GM12878 (cell line): ENCODE data around the gene NFYC. TPM values are rescaled to one million over a fixed set of nuclear protein-coding genes. Genes with fewer than 3 reads are reported as not detected.

Experiments
- ATAC-seq: fragments of 200-7000 bp; cut with Tn5 transposase; 3 replicates; pipeline ENCODE4 v1.9.1; 2020; ENCODE audit warnings: mild to moderate bottlenecking, moderate library complexity
- BruUV-seq: library from RNA; stranded (reverse); fragments of 400-500 nt; replicated peaks from 2 replicates; lab custom pipeline; 2021; lab: Mats Ljungman, UMichigan
- CTCF ChIA-PET: fragments of 300-600 bp; sonication (Branson Sonifier 250); formaldehyde crosslinking; extraction: SDS; loops from one replicate; lab custom pipeline; 2021; ENCODE audit warnings: inconsistent platforms; lab: Yijun Ruan, JAX
- POLR2A ChIA-PET: fragments of 350-600 bp; formaldehyde crosslinking; extraction: SDS; loops from one replicate; lab custom pipeline; 2021; ENCODE audit warnings: inconsistent platforms; lab: Charles Lee
- RAD21 ChIA-PET: fragments of 300-600 bp; sonication (Branson Sonifier 250); formaldehyde crosslinking; loops from one replicate; lab custom pipeline; 2023; ENCODE audit warnings: antibody characterized with exemption; ENCODE audit not compliant: unreplicated experiment; lab: Charles Lee
- SMC1A ChIA-PET: fragments of 300-600 bp; sonication (Branson Sonifier 250); formaldehyde crosslinking; loops from one replicate; lab custom pipeline; 2023; ENCODE audit not compliant: unreplicated experiment, uncharacterized antibody; lab: Charles Lee
- DNase-seq: peaks from one replicate; pipeline ENCODE4 v3.0.0-alpha.2; 2011; ENCODE audit warnings: low read depth, low spot score
- FAIRE-seq: peaks from 3 replicates; lab custom pipeline; 2011; peaks lifted over from hg19 to GRCh38; lab: Jason Lieb, UNC
- H2AFZ ChIP-seq: 2 replicates; pipeline ENCODE4 v1.6.0; 2011; ENCODE audit warnings: low read depth, low read length, control low read depth; ENCODE audit not compliant: control insufficient read depth
- H3K27ac ChIP-seq: 2 replicates; pipeline ENCODE4 v1.5.1; 2011; ENCODE audit warnings: control low read depth; ENCODE audit not compliant: control insufficient read depth, insufficient read depth
- H3K27me3 ChIP-seq, 2 experiments: replicated peaks in 1 of 2; 2 replicates each; pipeline versions ENCODE4 v1.6.0 to v1.6.1; 2011; ENCODE audit warnings: low read length in 1 of 2; ENCODE audit not compliant: control insufficient read depth in 2 of 2, insufficient read depth in 2 of 2
- H3K36me3 ChIP-seq, 2 experiments: 2 replicates each; pipeline ENCODE4 v1.5.1; 2011; ENCODE audit warnings: low read length in 1 of 2; ENCODE audit not compliant: control insufficient read depth in 2 of 2, insufficient read depth in 2 of 2
- H3K4me1 ChIP-seq: 2 replicates; pipeline ENCODE4 v1.6.1; 2011; ENCODE audit warnings: mild to moderate bottlenecking, low read length, moderate library complexity, mixed read lengths; ENCODE audit not compliant: control insufficient read depth, insufficient read depth
- H3K4me2 ChIP-seq: 2 replicates; pipeline ENCODE4 v1.6.0; 2011; ENCODE audit warnings: control low read depth; ENCODE audit not compliant: control insufficient read depth, insufficient read depth
- H3K4me3 ChIP-seq: fragments of 200-600 bp; sonication (generic); 2 replicates; pipeline ENCODE4 v1.5.1; 2016
- H3K79me2 ChIP-seq: 2 replicates; pipeline ENCODE4 v1.6.0; 2011; ENCODE audit warnings: low read length; ENCODE audit not compliant: control insufficient read depth, insufficient read depth
- H3K9ac ChIP-seq: 2 replicates; pipeline ENCODE4 v1.8.0; 2011; ENCODE audit warnings: low read length, control low read depth, mixed read lengths; ENCODE audit not compliant: control insufficient read depth, insufficient read depth
- H3K9me3 ChIP-seq: replicated peaks from 3 replicates; pipeline ENCODE4 v1.5.1; 2011; ENCODE audit warnings: mild to moderate bottlenecking, low read length; ENCODE audit not compliant: control insufficient read depth, insufficient read depth
- H4K20me1 ChIP-seq: 2 replicates; pipeline ENCODE4 v1.6.0; 2011; ENCODE audit not compliant: control insufficient read depth, insufficient read depth
- CHD2 ChIP-seq: IDR thresholded peaks from 2 replicates; pipeline ENCODE4 v1.6.1; 2011; ENCODE audit warnings: low read depth, low read length, improper control_type of control experiment, borderline replicate concordance
- EED ChIP-seq: sonication (generic); IDR thresholded peaks from 2 replicates; pipeline ENCODE4 v1.6.1; 2016; ENCODE audit warnings: antibody characterized with exemption, low read depth
- IRF3 ChIP-seq: fragments of 450-650 bp; IDR thresholded peaks from 2 replicates; pipeline ENCODE4 v1.6.1; 2014; ENCODE audit warnings: mild to moderate bottlenecking
- MAX ChIP-seq: IDR thresholded peaks from 2 replicates; pipeline ENCODE4 v1.6.1; 2012; ENCODE audit warnings: low read depth, low read length, improper control_type of control experiment
- MTA3 ChIP-seq: IDR thresholded peaks from 2 replicates; pipeline ENCODE4 v1.6.1; 2012; ENCODE audit warnings: low read length, inconsistent platforms, borderline replicate concordance
- NFIC ChIP-seq: IDR thresholded peaks from 2 replicates; pipeline ENCODE4 v1.6.1; 2012; ENCODE audit warnings: low read depth, mild to moderate bottlenecking, inconsistent platforms, low read length, moderate library complexity
- NFYB ChIP-seq: IDR thresholded peaks from 2 replicates; pipeline ENCODE4 v1.6.1; 2011; ENCODE audit warnings: low read depth, mild to moderate bottlenecking, low read length, improper control_type of control experiment, moderate library complexity; ENCODE audit not compliant: insufficient read depth
- PBX3 ChIP-seq: IDR thresholded peaks from 2 replicates; pipeline ENCODE4 v1.6.1; 2011; ENCODE audit warnings: mild to moderate bottlenecking, low read depth, low read length, moderate library complexity; ENCODE audit not compliant: insufficient replicate concordance
- POLR2AphosphoS5 ChIP-seq: IDR thresholded peaks from 2 replicates; pipeline ENCODE4 v1.6.1; 2011; ENCODE audit warnings: mild to moderate bottlenecking, low read length, inconsistent platforms
- RCOR1 ChIP-seq: conservative IDR thresholded peaks from 2 replicates; pipeline ENCODE4 v1.6.1; 2012; ENCODE audit warnings: low read depth, low read length, improper control_type of control experiment
- SIX5 ChIP-seq: IDR thresholded peaks from 2 replicates; pipeline ENCODE4 v1.6.1; 2011; ENCODE audit warnings: mild to moderate bottlenecking, low read depth, low read length, moderate library complexity; ENCODE audit not compliant: severe bottlenecking
- SRF ChIP-seq, 2 experiments: IDR thresholded peaks; 2 replicates each; pipeline ENCODE4 v1.6.1; 2011; ENCODE audit warnings: low read depth in 2 of 2, low read length in 2 of 2, mild to moderate bottlenecking in 1 of 2, moderate library complexity in 1 of 2
- STAT1 ChIP-seq: fragments of 450-650 bp; conservative IDR thresholded peaks from 2 replicates; pipeline ENCODE4 v1.6.1; 2014; ENCODE audit warnings: antibody characterized with exemption, mild to moderate bottlenecking
- USF1 ChIP-seq: IDR thresholded peaks from 2 replicates; pipeline ENCODE4 v1.6.1; 2011; ENCODE audit warnings: borderline replicate concordance, low read depth, mild to moderate bottlenecking, moderate library complexity, mixed read lengths, low read length; ENCODE audit not compliant: insufficient read depth; ENCODE audit errors: extremely low read length
- YBX1 ChIP-seq: fragments of 450-650 bp; IDR thresholded peaks from 2 replicates; pipeline ENCODE4 v1.6.1; 2016; ENCODE audit warnings: antibody characterized with exemption
- ZNF622 ChIP-seq: fragments of 450-650 bp; IDR thresholded peaks from 2 replicates; pipeline ENCODE4 v1.6.1; 2017; ENCODE audit warnings: mild to moderate bottlenecking, inconsistent platforms
- ZSCAN29 ChIP-seq: fragments of 450-650 bp; IDR thresholded peaks from 2 replicates; pipeline ENCODE4 v1.6.1; 2017; ENCODE audit warnings: mild to moderate bottlenecking, moderate library complexity
- WGBS: methylation state at CpG from one replicate; pipeline ENCODE4 v1.1.6; 2016; ENCODE audit warnings: low lambda C conversion rate; ENCODE audit not compliant: insufficient replicate concordance, insufficient coverage; ENCODE audit errors: missing lambda C conversion rate; 5-methylcytosine and 5-hydroxymethylcytosine counted together
- in situ Hi-C: fragments of 300-500 bp; cut with MboI; formaldehyde crosslinking; loops from 9 replicates; pipeline ENCODE4 v1.14.3; 2018; ENCODE audit warnings: mixed read lengths
- intact Hi-C: fragments of 100-400 bp; cut with micrococcal nuclease; formaldehyde crosslinking; loops from one replicate; pipeline ENCODE4 v1.14.2; 2022; ENCODE audit not compliant: unreplicated experiment
- polyA plus RNA-seq, 11 experiments: library from polyadenylated mRNA; depleted of rRNA in 4 of 11; unstranded in 6 of 11; stranded (reverse) in 5 of 11; fragments of >200 nt; fragmentation: Nextera tagmentation in 4 of 11; fragmentation: Illumina TruSeq in 1 of 11; extraction: Ambion mirVana in 4 of 11; extraction: Trizol in 1 of 11; gene quantifications; 1 replicate in 1 of 11; 2 replicates in 10 of 11; pipeline versions ENCODE4 v1.2.1 to v1.2.3, GENCODE V29; 2011 to 2016; ENCODE audit warnings: inconsistent platforms in 2 of 11, missing spikeins in 2 of 11, low read depth in 1 of 11
- total RNA-seq, 4 experiments: library from RNA; depleted of rRNA in 3 of 4; stranded (reverse); fragments of >200 nt in 3 of 4; fragmentation: Illumina TruSeq in 1 of 4; extraction: Trizol in 1 of 4; gene quantifications; 2 replicates each; pipeline versions ENCODE4 v1.2.1 to v1.2.3, GENCODE V29; 2013 to 2021

The NFYC gene
- total and polyA plus RNA-seq, 10 of the 15 experiments (the other 5 are each of a cell fraction or from before 2014, with no cell fraction given) = 4.3 to 84.2 (median 58.3) TPM

- H3K4me2 ChIP-seq = no peak overlapping the region
- no peak overlapping the region for H2AFZ ChIP-seq
- H3K4me3 ChIP-seq = no peak overlapping the region
- H3K4me1 ChIP-seq = peaks cover 3% of the 10 kb centered on the region; the same call in 1 of the 2 replicates
- RAD21 ChIA-PET = interaction anchor here (1.7 kb wide), 1 partner anchor 20 kb away, joined by 5 read pairs; no protein-coding TSS in a partner anchor
- no peak for DNase-seq
- no peaks in the 10 kb centered on the region for H4K20me1 ChIP-seq
- in situ Hi-C loops = no loop called here
- 97% methylated on average over 1 of the region's 1 CpG for WGBS
- POLR2A ChIA-PET = interaction anchor here (0.6 to 1.6 kb wide), 4 partner anchors 8 to 431 kb away, joined by 3 to 4 read pairs (median 3); no protein-coding TSS in a partner anchor
- no peak for TF ChIP-seq NFIC
- no peak for TF ChIP-seq ZSCAN29
- TF ChIP-seq STAT1 = no peak
- TF ChIP-seq YBX1 = no peak
- TF ChIP-seq MTA3 = no peak
- no peak for TF ChIP-seq RCOR1
- TF ChIP-seq NFYB = no peak
- TF ChIP-seq CHD2 = no peak
- TF ChIP-seq USF1 = no peak
- no peak for TF ChIP-seq ZNF622
- TF ChIP-seq MAX = no peak
- TF ChIP-seq IRF3 = no peak
- TF ChIP-seq SRF (IDR thresholded peaks at IDR 0.05; ENCODE audit: low read depth in 2 of 2, low read length in 2 of 2) = no peak
- no peak for TF ChIP-seq SIX5
- no peak for TF ChIP-seq PBX3
- no peak for TF ChIP-seq POLR2AphosphoS5
- TF ChIP-seq EED = no peak
- intact Hi-C loops = no loop called here
- no peaks in the 10 kb centered on the region for H3K9me3 ChIP-seq
- H3K9ac ChIP-seq = no peak overlapping the region
- peaks cover 17 to 32% of the 10 kb centered on the region in 2 experiments for H3K36me3 ChIP-seq
- H3K27ac ChIP-seq = no peak overlapping the region
- SMC1A ChIA-PET = interaction anchor here (0.9 to 2.9 kb wide), 6 partner anchors 8 to 213 kb away, joined by 3 to 9 read pairs (median 5); no protein-coding TSS in a partner anchor
- CTCF ChIA-PET = interaction anchor here (1.4 to 1.7 kb wide), 2 partner anchors 20 to 29 kb away, joined by 5 to 9 read pairs; no protein-coding TSS in a partner anchor
- no TSS peak for BruUV-seq
- H3K27me3 ChIP-seq = no peaks in the 10 kb centered on the region
- no peak for FAIRE-seq
- H3K79me2 ChIP-seq = peaks cover 18% of the 10 kb centered on the region
- ATAC-seq = no peak
These were observed 53.7 kb downstream of the NFYC start for GRCh38 chr1:40745176-40745575.
